K562 (cell line): ENCODE data around the gene PRDM8.

Experiments used
- L3MBTL2 ChIP-seq: fragments of 450-650 bp; IDR thresholded peaks from 2 replicates; pipeline ENCODE4 v1.6.1; 2016; ENCODE audit warnings: mild to moderate bottlenecking, moderate library complexity
- SIRT6 ChIP-seq: IDR thresholded peaks from one replicate; pipeline ENCODE4 v1.6.1; 2012; ENCODE audit warnings: low read depth, mild to moderate bottlenecking, control low read depth, inconsistent platforms, low read length, moderate library complexity
- ZFP36 ChIP-seq: fragments of 150-350 bp; IDR thresholded peaks from 2 replicates; pipeline ENCODE4 v1.6.1; 2018; ENCODE audit warnings: low read length, low read depth; ENCODE audit not compliant: partially characterized antibody
- ZNF121 ChIP-seq: sonication (generic); formaldehyde crosslinking; conservative IDR thresholded peaks from 2 replicates; pipeline ENCODE4 v1.8.0; 2022; ENCODE audit warnings: missing genetic modification reagents
- ZNF24 ChIP-seq: fragments of 450-650 bp; IDR thresholded peaks from 2 replicates; pipeline ENCODE4 v1.6.1; 2016
- TF ChIP-seq, protein P1 (sequence below), 3 experiments: IDR thresholded peaks in 2 of 3; conservative IDR thresholded peaks in 1 of 3; 2 replicates each; pipeline ENCODE4 v1.5.1; 2011 to 2012; ENCODE audit warnings: low read length in 3 of 3, mild to moderate bottlenecking in 3 of 3, control low read depth in 2 of 3, improper control_type of control experiment in 1 of 3, inconsistent platforms in 1 of 3, low read depth in 1 of 3, mixed read lengths in 1 of 3, moderate library complexity in 1 of 3; ENCODE audit not compliant: insufficient read depth in 2 of 3
- TF ChIP-seq, protein P2 (sequence below), 2 experiments: fragments of 450-650 bp in 1 of 2; sonication (generic) in 1 of 2; formaldehyde crosslinking in 1 of 2; IDR thresholded peaks in 1 of 2; conservative IDR thresholded peaks in 1 of 2; 2 replicates each; pipeline versions ENCODE4 v1.6.1 to v1.8.1; 2016 to 2023; ENCODE audit warnings: mild to moderate bottlenecking in 2 of 2, moderate library complexity in 2 of 2, inconsistent platforms in 1 of 2, missing genetic modification reagents in 1 of 2
- TF ChIP-seq, protein P3 (sequence below): conservative IDR thresholded peaks from 2 replicates; pipeline ENCODE4 v1.6.1; 2011; ENCODE audit warnings: low read depth, mild to moderate bottlenecking, low read length; ENCODE audit not compliant: control insufficient read depth
- TF ChIP-seq, protein P4 (sequence below): fragments of 250-450 bp; sonication (Bioruptor Pico); IDR thresholded peaks from 2 replicates; pipeline ENCODE4 v1.5.0; 2022; ENCODE audit warnings: mild to moderate bottlenecking

DNA sequence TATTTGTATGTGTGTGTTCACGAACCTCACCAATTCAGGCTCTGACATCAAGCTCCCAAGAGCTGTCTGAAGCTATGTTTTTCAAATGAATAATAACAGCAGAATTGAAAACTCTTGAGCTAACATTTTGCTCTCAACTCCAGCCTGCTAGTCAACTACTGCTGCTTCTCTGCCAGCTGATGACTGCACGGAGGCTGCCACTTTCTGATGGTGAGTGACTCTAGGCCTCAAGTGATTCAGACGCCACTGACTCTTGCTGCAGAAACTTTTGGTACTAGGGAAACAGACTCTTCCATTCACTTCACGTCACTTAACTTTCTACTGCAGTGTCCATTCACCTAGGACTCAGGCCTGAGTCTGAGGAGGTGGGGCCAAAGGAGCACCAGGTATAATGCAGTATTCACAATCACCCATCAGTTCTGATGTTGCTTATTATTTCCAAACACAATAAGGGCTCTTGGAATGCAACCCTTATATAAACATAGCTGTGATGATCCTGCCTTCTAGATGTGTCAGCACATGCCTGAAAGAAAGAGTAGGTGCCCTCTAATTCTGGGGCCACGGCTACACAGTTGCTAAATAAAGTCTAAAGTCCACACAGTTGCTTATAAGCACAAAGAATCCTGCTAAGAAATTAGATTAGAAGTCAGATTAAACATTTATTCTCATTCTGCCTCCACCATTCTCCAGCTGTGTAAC is 16.0 kb downstream of the PRDM8 start:
- TF ChIP-seq SIRT6: no peak
- TF ChIP-seq ZNF121 (CRISPR knock-in tag): no peak
- TF ChIP-seq, protein P1, sequence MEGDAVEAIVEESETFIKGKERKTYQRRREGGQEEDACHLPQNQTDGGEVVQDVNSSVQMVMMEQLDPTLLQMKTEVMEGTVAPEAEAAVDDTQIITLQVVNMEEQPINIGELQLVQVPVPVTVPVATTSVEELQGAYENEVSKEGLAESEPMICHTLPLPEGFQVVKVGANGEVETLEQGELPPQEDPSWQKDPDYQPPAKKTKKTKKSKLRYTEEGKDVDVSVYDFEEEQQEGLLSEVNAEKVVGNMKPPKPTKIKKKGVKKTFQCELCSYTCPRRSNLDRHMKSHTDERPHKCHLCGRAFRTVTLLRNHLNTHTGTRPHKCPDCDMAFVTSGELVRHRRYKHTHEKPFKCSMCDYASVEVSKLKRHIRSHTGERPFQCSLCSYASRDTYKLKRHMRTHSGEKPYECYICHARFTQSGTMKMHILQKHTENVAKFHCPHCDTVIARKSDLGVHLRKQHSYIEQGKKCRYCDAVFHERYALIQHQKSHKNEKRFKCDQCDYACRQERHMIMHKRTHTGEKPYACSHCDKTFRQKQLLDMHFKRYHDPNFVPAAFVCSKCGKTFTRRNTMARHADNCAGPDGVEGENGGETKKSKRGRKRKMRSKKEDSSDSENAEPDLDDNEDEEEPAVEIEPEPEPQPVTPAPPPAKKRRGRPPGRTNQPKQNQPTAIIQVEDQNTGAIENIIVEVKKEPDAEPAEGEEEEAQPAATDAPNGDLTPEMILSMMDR (IDR thresholded peaks at IDR 0.05 in 2 of 3, conservative IDR thresholded peaks at IDR 0.05 in 1 of 3; ENCODE audit: insufficient read depth in 2 of 3, low read depth in 1 of 3, low read length in 3 of 3): no peak
- TF ChIP-seq, protein P2, sequence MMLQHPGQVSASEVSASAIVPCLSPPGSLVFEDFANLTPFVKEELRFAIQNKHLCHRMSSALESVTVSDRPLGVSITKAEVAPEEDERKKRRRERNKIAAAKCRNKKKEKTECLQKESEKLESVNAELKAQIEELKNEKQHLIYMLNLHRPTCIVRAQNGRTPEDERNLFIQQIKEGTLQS (IDR thresholded peaks at IDR 0.05): no peak
- TF ChIP-seq, protein P2 (CRISPR knock-in tag; conservative IDR thresholded peaks at IDR 0.05): no peak
- no peak for TF ChIP-seq L3MBTL2
- no peak for TF ChIP-seq ZFP36
- TF ChIP-seq, protein P3, sequence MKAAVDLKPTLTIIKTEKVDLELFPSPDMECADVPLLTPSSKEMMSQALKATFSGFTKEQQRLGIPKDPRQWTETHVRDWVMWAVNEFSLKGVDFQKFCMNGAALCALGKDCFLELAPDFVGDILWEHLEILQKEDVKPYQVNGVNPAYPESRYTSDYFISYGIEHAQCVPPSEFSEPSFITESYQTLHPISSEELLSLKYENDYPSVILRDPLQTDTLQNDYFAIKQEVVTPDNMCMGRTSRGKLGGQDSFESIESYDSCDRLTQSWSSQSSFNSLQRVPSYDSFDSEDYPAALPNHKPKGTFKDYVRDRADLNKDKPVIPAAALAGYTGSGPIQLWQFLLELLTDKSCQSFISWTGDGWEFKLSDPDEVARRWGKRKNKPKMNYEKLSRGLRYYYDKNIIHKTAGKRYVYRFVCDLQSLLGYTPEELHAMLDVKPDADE: no peak
- TF ChIP-seq, protein P4, sequence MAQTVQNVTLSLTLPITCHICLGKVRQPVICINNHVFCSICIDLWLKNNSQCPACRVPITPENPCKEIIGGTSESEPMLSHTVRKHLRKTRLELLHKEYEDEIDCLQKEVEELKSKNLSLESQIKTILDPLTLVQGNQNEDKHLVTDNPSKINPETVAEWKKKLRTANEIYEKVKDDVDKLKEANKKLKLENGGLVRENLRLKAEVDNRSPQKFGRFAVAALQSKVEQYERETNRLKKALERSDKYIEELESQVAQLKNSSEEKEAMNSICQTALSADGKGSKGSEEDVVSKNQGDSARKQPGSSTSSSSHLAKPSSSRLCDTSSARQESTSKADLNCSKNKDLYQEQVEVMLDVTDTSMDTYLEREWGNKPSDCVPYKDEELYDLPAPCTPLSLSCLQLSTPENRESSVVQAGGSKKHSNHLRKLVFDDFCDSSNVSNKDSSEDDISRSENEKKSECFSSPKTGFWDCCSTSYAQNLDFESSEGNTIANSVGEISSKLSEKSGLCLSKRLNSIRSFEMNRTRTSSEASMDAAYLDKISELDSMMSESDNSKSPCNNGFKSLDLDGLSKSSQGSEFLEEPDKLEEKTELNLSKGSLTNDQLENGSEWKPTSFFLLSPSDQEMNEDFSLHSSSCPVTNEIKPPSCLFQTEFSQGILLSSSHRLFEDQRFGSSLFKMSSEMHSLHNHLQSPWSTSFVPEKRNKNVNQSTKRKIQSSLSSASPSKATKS: no peak
- TF ChIP-seq ZNF24: no peak
